GM21723 (cell line): ENCODE data around the gene NRCAM.

Source experiments
- ATAC-seq: cut with Tn5 transposase; IDR thresholded peaks from one replicate; pipeline ENCODE4 v1.9.1; 2021; ENCODE audit warnings: mild to moderate bottlenecking, moderate library complexity; ENCODE audit not compliant: unreplicated experiment

The NRCAM gene

GRCh38 chr7:108225531-108226181, 230.6 kb downstream of the NRCAM start:
- ATAC-seq, result no peak

GRCh38 chr7:108224387-108224786, 231.8 kb downstream of the NRCAM start:
- no peak for ATAC-seq

DNA sequence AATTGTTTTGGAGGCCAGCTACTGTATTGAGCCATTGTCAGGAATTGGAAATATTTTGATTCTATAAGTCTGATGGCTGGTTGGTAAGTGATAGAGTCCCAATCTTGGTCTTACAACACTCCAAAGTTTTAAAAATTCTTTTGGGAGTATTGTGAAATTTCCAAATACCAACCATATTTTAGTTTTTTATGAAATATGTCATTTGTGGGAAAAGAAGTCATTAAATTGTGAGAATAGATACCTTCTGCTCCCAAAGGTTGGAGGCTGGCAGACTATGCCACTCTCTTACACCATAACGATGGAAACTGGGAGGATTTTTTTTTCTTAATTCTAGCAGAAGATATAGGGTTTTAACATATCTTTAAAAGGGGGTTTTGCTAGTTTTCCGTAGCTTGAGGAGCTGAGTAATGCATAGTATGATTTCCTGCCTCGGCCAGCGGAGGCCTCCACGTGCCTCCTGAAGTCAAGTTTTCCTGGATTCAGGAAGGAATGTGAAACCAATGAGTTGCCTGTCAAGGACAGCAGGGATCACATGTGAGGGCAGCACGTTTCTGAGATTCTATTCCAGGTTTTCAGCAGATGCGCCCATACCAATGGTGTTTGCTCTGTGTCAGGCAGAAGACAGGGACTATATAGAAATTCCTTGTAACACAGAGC, 233.9 kb downstream of the NRCAM start:
- no peak for ATAC-seq

DNA sequence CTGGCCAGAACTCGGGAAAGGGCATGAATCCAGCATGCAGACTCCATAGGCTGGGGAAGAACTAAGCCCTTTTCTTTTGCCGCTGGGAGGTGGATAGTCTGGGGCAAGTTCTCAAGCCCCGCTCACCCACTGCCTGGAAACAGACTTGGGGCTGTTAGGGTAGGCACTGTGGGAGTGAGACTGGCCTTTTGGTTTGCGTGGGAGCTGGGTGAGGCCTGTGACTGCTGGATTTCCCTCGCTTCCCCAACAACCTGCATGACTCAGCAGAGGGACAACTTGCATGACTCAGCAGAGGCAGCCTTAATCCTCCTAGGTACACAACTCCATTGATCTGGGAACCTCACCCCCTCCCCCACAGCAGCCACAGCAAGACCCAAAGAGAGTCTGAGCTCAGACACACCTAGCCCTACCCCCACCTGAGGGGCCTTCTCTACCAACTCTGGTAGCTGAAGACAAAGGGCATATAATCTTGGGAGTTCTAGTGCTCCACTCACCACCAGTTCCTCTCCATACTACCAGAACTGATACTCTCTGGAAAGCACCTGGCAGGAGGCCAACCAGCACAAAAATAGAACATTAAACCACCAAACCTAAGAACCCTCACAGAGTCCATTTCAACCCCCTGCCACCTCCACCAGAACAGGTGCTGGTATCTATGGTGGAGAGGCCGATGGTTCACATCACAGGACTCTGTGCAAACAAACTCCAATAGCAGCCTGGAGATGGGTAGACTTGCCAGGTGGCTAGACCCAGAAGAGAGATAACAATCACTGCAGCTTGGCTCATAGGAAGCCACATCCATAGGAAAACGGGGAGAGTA, 244.6 kb downstream of the NRCAM start:
- ATAC-seq, result peak; percentile 80

GRCh38 chr7:108210796-108211195, 245.4 kb downstream of the NRCAM start:
- ATAC-seq, result no peak

GRCh38 chr7:108205311-108205710, 250.9 kb downstream of the NRCAM start:
- no peak for ATAC-seq

GRCh38 chr7:108204281-108204796, 251.9 kb downstream of the NRCAM start:
- ATAC-seq, result no peak

GRCh38 chr7:108203537-108203936, 252.7 kb downstream of the NRCAM start:
- ATAC-seq, result peak; percentile 90

DNA sequence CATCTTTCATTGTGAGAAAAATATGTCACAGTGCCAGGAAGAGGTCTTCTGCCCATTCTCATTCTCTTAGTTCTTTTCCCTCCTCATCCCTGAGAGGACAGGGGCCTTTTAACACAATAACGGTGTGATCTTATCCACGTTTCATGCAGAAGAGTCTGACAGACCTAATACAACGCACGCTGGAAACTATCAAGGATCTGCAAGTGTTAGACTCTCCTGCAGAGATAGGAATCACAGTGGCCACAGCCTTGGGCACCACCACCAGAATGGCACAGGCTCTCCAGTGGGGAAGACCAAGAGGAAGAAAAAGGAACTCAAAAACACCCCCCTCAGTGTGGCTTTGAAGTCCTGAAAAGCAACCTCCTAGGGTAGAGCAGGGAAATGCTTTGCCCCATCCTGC, 253.5 kb downstream of the NRCAM start:
- ATAC-seq, result no peak

DNA sequence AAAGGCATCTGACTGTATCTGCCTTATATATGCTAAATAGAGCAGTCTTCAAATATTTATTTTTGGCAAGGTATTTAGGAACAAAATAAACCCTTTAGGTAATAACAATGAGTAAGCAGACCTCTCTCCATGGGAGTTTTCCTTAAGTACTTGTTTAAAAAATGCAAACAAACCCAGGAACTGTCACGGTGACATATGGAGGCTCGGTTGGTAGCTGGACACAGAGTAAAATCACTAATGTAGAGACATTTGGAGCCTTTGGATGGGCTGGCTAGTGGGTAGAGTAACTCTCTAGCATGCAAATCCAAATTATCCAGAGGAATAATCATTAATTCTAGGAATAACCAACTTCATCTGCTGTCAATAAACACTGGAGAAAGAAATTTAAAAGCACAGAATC, 254.5 kb downstream of the NRCAM start:
- no peak for ATAC-seq

DNA sequence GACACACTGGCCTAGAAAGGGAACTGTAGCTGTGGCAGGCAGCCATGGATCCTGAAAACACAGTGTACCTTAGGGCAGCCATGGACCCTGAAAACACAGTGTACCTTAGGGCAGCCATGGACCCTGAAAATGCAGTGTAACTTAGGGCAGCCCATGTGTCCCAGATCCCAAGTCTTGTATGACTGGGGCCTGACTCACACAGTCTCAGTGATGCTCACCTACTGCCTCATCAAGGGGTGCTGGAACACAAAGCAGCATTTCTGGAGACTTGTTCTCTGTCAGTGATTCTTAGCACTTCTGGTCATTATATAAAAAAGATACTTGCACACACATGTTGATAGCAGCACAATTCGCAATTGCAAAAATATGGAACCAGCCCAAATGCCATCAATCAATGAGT, 255.9 kb downstream of the NRCAM start:
- ATAC-seq, result no peak

GRCh38 chr7:108197371-108198091, 258.7 kb downstream of the NRCAM start:
- no peak for ATAC-seq

- ATAC-seq, result no peak
These were observed 260.2 kb downstream of the NRCAM start for GRCh38 chr7:108196004-108196403.

- no peak for ATAC-seq
These were observed 262.4 kb downstream of the NRCAM start for GRCh38 chr7:108193594-108194498.

DNA sequence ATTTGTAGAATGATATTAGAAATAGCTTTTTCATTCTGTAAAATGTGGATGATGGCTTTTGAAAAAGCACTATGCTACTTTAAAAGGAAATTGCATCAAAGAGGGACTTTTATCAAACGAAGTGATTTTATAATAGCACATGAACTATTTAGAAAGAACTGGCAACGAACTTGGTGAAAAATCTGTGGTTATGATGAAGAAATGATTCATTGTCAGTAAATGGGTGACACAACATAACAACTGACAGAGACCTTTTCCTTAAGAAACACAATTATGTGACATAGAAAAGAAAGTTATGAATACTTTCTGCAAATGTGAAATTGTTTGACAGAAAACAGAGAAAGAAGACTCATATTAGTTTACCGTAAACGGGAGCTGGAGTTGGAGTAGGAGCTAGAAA, 265.3 kb downstream of the NRCAM start:
- no peak for ATAC-seq

GRCh38 chr7:108189733-108190388, 266.4 kb downstream of the NRCAM start:
- peak; percentile 95 for ATAC-seq

- ATAC-seq, result no peak
These were observed 267.5 kb downstream of the NRCAM start for GRCh38 chr7:108188724-108189123.

- peak; percentile 65 for ATAC-seq
These were observed 274.9 kb downstream of the NRCAM start for GRCh38 chr7:108181073-108181985.
